Neural crest cell (in vitro differentiated cells): Measurements from ENCODE around the gene SLC4A7. TPM values are rescaled to one million over a fixed set of nuclear protein-coding genes. Genes with fewer than 3 reads are reported as not detected.

Source experiments
- DNase-seq: peaks from one replicate; pipeline ENCODE4 v3.0.0; 2021; ENCODE audit warnings: low read depth, mixed read lengths, low spot score
- H3K27ac Mint-ChIP-seq: one replicate; pipeline ENCODE4 v1.8.0; 2021; ENCODE audit warnings: mild to moderate bottlenecking, mixed read lengths; ENCODE audit not compliant: unreplicated experiment
- H3K27me3 Mint-ChIP-seq: 2 replicates; pipeline ENCODE4 v1.8.0; 2021; ENCODE audit warnings: low read depth, mild to moderate bottlenecking, mixed read lengths
- H3K36me3 Mint-ChIP-seq: 2 replicates; pipeline ENCODE4 v1.8.0; 2021; ENCODE audit warnings: low read depth, mild to moderate bottlenecking, mixed read lengths
- H3K4me1 Mint-ChIP-seq: 2 replicates; pipeline ENCODE4 v1.8.0; 2021; ENCODE audit warnings: mixed read lengths
- H3K4me3 Mint-ChIP-seq: one replicate; pipeline ENCODE4 v1.8.0; 2021; ENCODE audit warnings: mild to moderate bottlenecking, mixed read lengths
- H3K9me3 Mint-ChIP-seq: 2 replicates; pipeline ENCODE4 v1.8.0; 2021; ENCODE audit warnings: mixed read lengths
- CTCF ChIP-seq: fragments of 200-600 bp; sonication (generic); conservative IDR thresholded peaks from 2 replicates; pipeline ENCODE4 v1.5.0; 2021; ENCODE audit warnings: antibody characterized with exemption, mild to moderate bottlenecking
- total RNA-seq: library from RNA; stranded (reverse); gene quantifications from 2 replicates; pipeline ENCODE4 v1.2.1, GENCODE V29; 2021

The SLC4A7 gene
- total RNA-seq, 1 donor from 2014 or later, result 63.9 TPM

- Mint-ChIP-seq H3K9me3 (no peaks in the 10 kb centered on the region), H3K4me3 (no peak overlapping the region), H3K27me3 (no peaks in the 10 kb centered on the region), H3K27ac (no peak overlapping the region), H3K36me3 (peaks cover 13% of the 10 kb centered on the region), H3K4me1 (peaks cover 20% of the 10 kb centered on the region)
- TF ChIP-seq CTCF, result no peak
- no peak for DNase-seq
Observed at GRCh38 chr3:27456554-27456953, 27.6 kb downstream of the SLC4A7 start.

- Mint-ChIP-seq H3K9me3 (no peaks in the 10 kb centered on the region), H3K27me3 (no peaks in the 10 kb centered on the region), H3K4me3 (no peak overlapping the region), H3K36me3 (peaks cover 7% of the 10 kb centered on the region), H3K27ac (no peak overlapping the region), H3K4me1 (peaks cover 20% of the 10 kb centered on the region)
- DNase-seq, result no peak
- TF ChIP-seq CTCF, result no peak
Observed at GRCh38 chr3:27454914-27455313, 29.3 kb downstream of the SLC4A7 start.

- H3K27ac Mint-ChIP-seq, result no peak overlapping the region
- no peak for DNase-seq
- no peaks in the 10 kb centered on the region for H3K27me3 Mint-ChIP-seq
- peaks cover 7% of the 10 kb centered on the region for H3K36me3 Mint-ChIP-seq
- H3K9me3 Mint-ChIP-seq, result no peaks in the 10 kb centered on the region
- H3K4me3 Mint-ChIP-seq, result no peak overlapping the region
- peaks cover 20% of the 10 kb centered on the region for H3K4me1 Mint-ChIP-seq
- no peak for TF ChIP-seq CTCF
Observed at GRCh38 chr3:27454461-27454860, 29.7 kb downstream of the SLC4A7 start.

- DNase-seq, result no peak
- Mint-ChIP-seq H3K36me3 (peaks cover 9% of the 10 kb centered on the region), H3K27ac (no peak overlapping the region), H3K27me3 (no peaks in the 10 kb centered on the region), H3K9me3 (no peaks in the 10 kb centered on the region), H3K4me1 (peaks cover 20% of the 10 kb centered on the region), H3K4me3 (no peak overlapping the region)
- no peak for TF ChIP-seq CTCF
Observed at GRCh38 chr3:27452368-27453090, 31.7 kb downstream of the SLC4A7 start.

- no peak overlapping the region for H3K4me3 Mint-ChIP-seq
- no peaks in the 10 kb centered on the region for H3K27me3 Mint-ChIP-seq
- H3K36me3 Mint-ChIP-seq, result peaks cover 9% of the 10 kb centered on the region
- H3K4me1 Mint-ChIP-seq, result peaks cover 17% of the 10 kb centered on the region
- DNase-seq, result no peak
- no peak for TF ChIP-seq CTCF
- H3K27ac Mint-ChIP-seq, result no peak overlapping the region
- H3K9me3 Mint-ChIP-seq, result no peaks in the 10 kb centered on the region
Observed at GRCh38 chr3:27451842-27452241, 32.3 kb downstream of the SLC4A7 start.
